GM12878 (cell line): ENCODE data around the gene SRCAP. TPM values are rescaled to one million over a fixed set of nuclear protein-coding genes. Genes with fewer than 3 reads are reported as not detected.

Experiments
- ATAC-seq: fragments of 200-7000 bp; cut with Tn5 transposase; 3 replicates; pipeline ENCODE4 v1.9.1; 2020; ENCODE audit warnings: mild to moderate bottlenecking, moderate library complexity
- BruUV-seq: library from RNA; stranded (reverse); fragments of 400-500 nt; replicated peaks from 2 replicates; lab custom pipeline; 2021; lab: Mats Ljungman, UMichigan
- CTCF ChIA-PET: fragments of 300-600 bp; sonication (Branson Sonifier 250); formaldehyde crosslinking; extraction: SDS; loops from one replicate; lab custom pipeline; 2021; ENCODE audit warnings: inconsistent platforms; lab: Yijun Ruan, JAX
- POLR2A ChIA-PET: fragments of 350-600 bp; formaldehyde crosslinking; extraction: SDS; loops from one replicate; lab custom pipeline; 2021; ENCODE audit warnings: inconsistent platforms; lab: Charles Lee
- RAD21 ChIA-PET: fragments of 300-600 bp; sonication (Branson Sonifier 250); formaldehyde crosslinking; loops from one replicate; lab custom pipeline; 2023; ENCODE audit warnings: antibody characterized with exemption; ENCODE audit not compliant: unreplicated experiment; lab: Charles Lee
- SMC1A ChIA-PET: fragments of 300-600 bp; sonication (Branson Sonifier 250); formaldehyde crosslinking; loops from one replicate; lab custom pipeline; 2023; ENCODE audit not compliant: unreplicated experiment, uncharacterized antibody; lab: Charles Lee
- DNase-seq: peaks from one replicate; pipeline ENCODE4 v3.0.0-alpha.2; 2011; ENCODE audit warnings: low read depth, low spot score
- FAIRE-seq: peaks from 3 replicates; lab custom pipeline; 2011; peaks lifted over from hg19 to GRCh38; lab: Jason Lieb, UNC
- H2AFZ ChIP-seq: 2 replicates; pipeline ENCODE4 v1.6.0; 2011; ENCODE audit warnings: low read depth, low read length, control low read depth; ENCODE audit not compliant: control insufficient read depth
- H3K27ac ChIP-seq: 2 replicates; pipeline ENCODE4 v1.5.1; 2011; ENCODE audit warnings: control low read depth; ENCODE audit not compliant: control insufficient read depth, insufficient read depth
- H3K27me3 ChIP-seq, 2 experiments: replicated peaks in 1 of 2; 2 replicates each; pipeline versions ENCODE4 v1.6.0 to v1.6.1; 2011; ENCODE audit warnings: low read length in 1 of 2; ENCODE audit not compliant: control insufficient read depth in 2 of 2, insufficient read depth in 2 of 2
- H3K36me3 ChIP-seq, 2 experiments: 2 replicates each; pipeline ENCODE4 v1.5.1; 2011; ENCODE audit warnings: low read length in 1 of 2; ENCODE audit not compliant: control insufficient read depth in 2 of 2, insufficient read depth in 2 of 2
- H3K4me1 ChIP-seq: 2 replicates; pipeline ENCODE4 v1.6.1; 2011; ENCODE audit warnings: mild to moderate bottlenecking, low read length, moderate library complexity, mixed read lengths; ENCODE audit not compliant: control insufficient read depth, insufficient read depth
- H3K4me2 ChIP-seq: 2 replicates; pipeline ENCODE4 v1.6.0; 2011; ENCODE audit warnings: control low read depth; ENCODE audit not compliant: control insufficient read depth, insufficient read depth
- H3K4me3 ChIP-seq: fragments of 200-600 bp; sonication (generic); 2 replicates; pipeline ENCODE4 v1.5.1; 2016
- H3K79me2 ChIP-seq: 2 replicates; pipeline ENCODE4 v1.6.0; 2011; ENCODE audit warnings: low read length; ENCODE audit not compliant: control insufficient read depth, insufficient read depth
- H3K9ac ChIP-seq: 2 replicates; pipeline ENCODE4 v1.8.0; 2011; ENCODE audit warnings: low read length, control low read depth, mixed read lengths; ENCODE audit not compliant: control insufficient read depth, insufficient read depth
- H3K9me3 ChIP-seq: replicated peaks from 3 replicates; pipeline ENCODE4 v1.5.1; 2011; ENCODE audit warnings: mild to moderate bottlenecking, low read length; ENCODE audit not compliant: control insufficient read depth, insufficient read depth
- H4K20me1 ChIP-seq: 2 replicates; pipeline ENCODE4 v1.6.0; 2011; ENCODE audit not compliant: control insufficient read depth, insufficient read depth
- IKZF1 ChIP-seq: fragments of 450-650 bp; conservative IDR thresholded peaks from 2 replicates; pipeline ENCODE4 v1.6.1; 2017; ENCODE audit warnings: antibody characterized with exemption, mild to moderate bottlenecking
- PML ChIP-seq: IDR thresholded peaks from 2 replicates; pipeline ENCODE4 v1.6.1; 2012; ENCODE audit warnings: low read length, inconsistent platforms
- RAD51 ChIP-seq: fragments of 450-650 bp; IDR thresholded peaks from 2 replicates; pipeline ENCODE4 v1.6.1; 2016; ENCODE audit warnings: moderate library complexity, mild to moderate bottlenecking, inconsistent platforms
- SP1 ChIP-seq: IDR thresholded peaks from one replicate; pipeline ENCODE4 v1.6.1; 2011; ENCODE audit warnings: low read depth, low read length
- TCF12 ChIP-seq: IDR thresholded peaks from 2 replicates; pipeline ENCODE4 v1.6.1; 2011; ENCODE audit warnings: low read depth, mild to moderate bottlenecking, low read length
- WGBS: methylation state at CpG from one replicate; pipeline ENCODE4 v1.1.6; 2016; ENCODE audit warnings: low lambda C conversion rate; ENCODE audit not compliant: insufficient replicate concordance, insufficient coverage; ENCODE audit errors: missing lambda C conversion rate; 5-methylcytosine and 5-hydroxymethylcytosine counted together
- in situ Hi-C: fragments of 300-500 bp; cut with MboI; formaldehyde crosslinking; loops from 9 replicates; pipeline ENCODE4 v1.14.3; 2018; ENCODE audit warnings: mixed read lengths
- intact Hi-C: fragments of 100-400 bp; cut with micrococcal nuclease; formaldehyde crosslinking; loops from one replicate; pipeline ENCODE4 v1.14.2; 2022; ENCODE audit not compliant: unreplicated experiment
- polyA plus RNA-seq, 11 experiments: library from polyadenylated mRNA; depleted of rRNA in 4 of 11; unstranded in 6 of 11; stranded (reverse) in 5 of 11; fragments of >200 nt; fragmentation: Nextera tagmentation in 4 of 11; fragmentation: Illumina TruSeq in 1 of 11; extraction: Ambion mirVana in 4 of 11; extraction: Trizol in 1 of 11; gene quantifications; 1 replicate in 1 of 11; 2 replicates in 10 of 11; pipeline versions ENCODE4 v1.2.1 to v1.2.3, GENCODE V29; 2011 to 2016; ENCODE audit warnings: inconsistent platforms in 2 of 11, missing spikeins in 2 of 11, low read depth in 1 of 11
- total RNA-seq, 4 experiments: library from RNA; depleted of rRNA in 3 of 4; stranded (reverse); fragments of >200 nt in 3 of 4; fragmentation: Illumina TruSeq in 1 of 4; extraction: Trizol in 1 of 4; gene quantifications; 2 replicates each; pipeline versions ENCODE4 v1.2.1 to v1.2.3, GENCODE V29; 2013 to 2021

Gene SRCAP
- total and polyA plus RNA-seq, 10 of the 15 experiments (the other 5 are each of a cell fraction or from before 2014, with no cell fraction given) = 0.24 to 58.4 (median 11.6) TPM

DNA sequence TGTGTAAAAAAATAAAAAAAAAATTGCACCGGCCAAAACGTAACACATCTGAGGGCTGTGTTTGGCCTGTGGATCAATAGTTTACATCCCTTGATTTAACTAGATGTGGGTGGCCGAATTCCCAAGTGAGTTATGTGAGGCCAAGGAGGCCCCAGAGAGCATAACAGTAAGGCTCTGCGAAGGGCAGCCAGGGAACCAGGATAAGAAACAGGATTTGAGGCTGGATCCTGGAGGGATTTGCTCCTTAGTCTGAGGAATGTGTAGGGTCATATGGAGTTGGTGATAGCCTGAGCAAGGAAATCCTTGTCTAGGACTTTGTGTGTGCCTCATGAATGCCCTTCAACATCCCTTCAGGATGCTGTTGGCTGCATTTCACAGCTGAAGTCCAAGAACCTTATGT lies 51.2 kb downstream of the SRCAP start:
- FAIRE-seq (no peak), ATAC-seq (no peak), DNase-seq (no peak)
- H4K20me1 ChIP-seq = no peaks in the 10 kb centered on the region; the same call in 1 of the 2 replicates
- RAD21 ChIA-PET = no interaction called here
- H3K9me3 ChIP-seq = no peaks in the 10 kb centered on the region
- peaks cover 18% of the 10 kb centered on the region for H3K79me2 ChIP-seq
- intact Hi-C loops (no loop called here), in situ Hi-C loops (loop anchor here (25.0 kb wide), 1 partner anchor 1137 kb away; no protein-coding TSS in a partner anchor)
- H3K27me3 ChIP-seq = no peaks in the 10 kb centered on the region
- peaks cover 9% of the 10 kb centered on the region for H3K4me1 ChIP-seq
- POLR2A ChIA-PET = no interaction called here
- BruUV-seq = no TSS peak
- WGBS = 97% methylated on average over 4 of the region's 4 CpGs
- no peak for TF ChIP-seq PML
- SMC1A ChIA-PET = interaction anchor here (1.0 kb wide), 1 partner anchor 15 kb away, joined by 3 read pairs; no protein-coding TSS in a partner anchor
- H3K4me2 ChIP-seq = no peak overlapping the region; the same call in 1 of the 2 replicates
- H3K9ac ChIP-seq = no peak overlapping the region
- CTCF ChIA-PET = interaction anchor here (0.7 to 1.4 kb wide), 3 partner anchors 11 to 95 kb away, joined by 3 read pairs; no protein-coding TSS in a partner anchor
- H3K4me3 ChIP-seq = no peak overlapping the region
- no peak overlapping the region for H2AFZ ChIP-seq
- no peak overlapping the region for H3K27ac ChIP-seq
- peaks cover 9 to 11% of the 10 kb centered on the region in 2 experiments; a peak in 3 of 4 replicates for H3K36me3 ChIP-seq

DNA sequence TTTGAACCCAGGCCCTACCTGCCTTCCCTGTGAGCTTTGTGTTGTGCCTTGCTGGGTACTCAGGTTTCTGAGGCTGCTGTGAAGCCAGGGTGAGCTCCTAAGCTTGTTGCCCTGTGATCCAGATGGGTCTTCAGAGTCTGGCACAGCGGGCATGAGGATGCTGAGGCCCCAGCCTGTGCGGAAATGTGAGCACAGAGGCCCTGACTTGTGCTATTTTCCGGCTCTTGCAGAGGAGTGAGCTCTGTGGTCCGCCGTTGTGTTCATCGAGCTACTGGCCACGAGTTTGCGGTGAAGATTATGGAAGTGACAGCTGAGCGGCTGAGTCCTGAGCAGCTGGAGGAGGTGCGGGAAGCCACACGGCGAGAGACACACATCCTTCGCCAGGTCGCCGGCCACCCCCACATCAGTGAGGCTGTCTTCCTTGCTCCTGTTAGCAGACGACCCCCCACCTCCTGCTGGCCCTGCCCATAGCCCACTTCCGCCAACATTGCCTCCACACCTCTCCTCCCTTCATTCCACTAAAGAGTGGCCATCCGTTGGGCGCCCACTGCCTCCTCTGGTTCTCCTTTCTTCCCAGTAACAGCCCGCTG lies 52.0 kb downstream of the SRCAP start:
- TF ChIP-seq SP1 = no peak
- no peak for TF ChIP-seq TCF12
- TF ChIP-seq IKZF1 = no peak
- TF ChIP-seq RAD51 = no peak
- no peak overlapping the region for H2AFZ ChIP-seq
- in situ Hi-C loops (loop anchor here (25.0 kb wide), 1 partner anchor 1136 kb away; no protein-coding TSS in a partner anchor), intact Hi-C loops (no loop called here)
- no peak overlapping the region for H3K27ac ChIP-seq
- peaks cover 9% of the 10 kb centered on the region for H3K4me1 ChIP-seq
- H4K20me1 ChIP-seq = no peaks in the 10 kb centered on the region; the same call in 1 of the 2 replicates
- no peak overlapping the region for H3K4me2 ChIP-seq
- no TSS peak for BruUV-seq
- POLR2A ChIA-PET = no interaction called here
- FAIRE-seq = no peak
- CTCF ChIA-PET = interaction anchor here (1.0 to 1.4 kb wide), 2 partner anchors 10 to 63 kb away, joined by 3 read pairs; no protein-coding TSS in a partner anchor
- RAD21 ChIA-PET = no interaction called here
- no peak overlapping the region for H3K9ac ChIP-seq
- WGBS = 92% methylated on average over 20 of the region's 20 CpGs
- peaks cover 18% of the 10 kb centered on the region for H3K79me2 ChIP-seq
- H3K9me3 ChIP-seq = no peaks in the 10 kb centered on the region
- no peaks in the 10 kb centered on the region for H3K27me3 ChIP-seq
- DNase-seq = no peak
- no peak for ATAC-seq
- no peak overlapping the region for H3K4me3 ChIP-seq
- SMC1A ChIA-PET = interaction anchor here (1.0 kb wide), 1 partner anchor 14 kb away, joined by 3 read pairs; no protein-coding TSS in a partner anchor
- H3K36me3 ChIP-seq = peaks cover 11 to 16% of the 10 kb centered on the region in 2 experiments; a peak in 3 of 4 replicates
